Activated CD8-positive, alpha-beta memory T cell treated with anti-CD3 and anti-CD28 coated beads, Interleukin-2, amount 10 ng/mL, durations not matched to agents 7 days and 5 days (primary cell): ENCODE data around the gene FAM216A. TPM values are rescaled to one million over a fixed set of nuclear protein-coding genes. Genes with fewer than 3 reads are reported as not detected.
A peak's percentile ranks its signal among the peaks of the same experiment; 100 is the strongest.
"Not testable (repeated sequence)": the region's sequence is repeated elsewhere in the genome, so short reads cannot be mapped to it uniquely, and the experiment has no call there.

Experiments used
- ATAC-seq: fragments of 150-1000 bp; cut with Tn5 transposase; one replicate; pipeline ENCODE4 v1.10.0; 2021; ENCODE audit warnings: moderate library complexity
- CTCF ChIA-PET: fragments of 350-600 bp; sonication (Branson Sonifier 250); formaldehyde crosslinking; loops from one replicate; lab custom pipeline; 2021; ENCODE audit warnings: antibody characterized with exemption; lab: Charles Lee
- DNase-seq: peaks from one replicate; pipeline ENCODE4 v3.0.0-alpha.2; 2020
- H3K27ac Mint-ChIP-seq: one replicate; pipeline ENCODE4 v1.8.0; 2021; ENCODE audit warnings: mild to moderate bottlenecking, mixed read lengths
- H3K27me3 Mint-ChIP-seq: one replicate; pipeline ENCODE4 v1.8.0; 2021; ENCODE audit warnings: mixed read lengths
- H3K36me3 Mint-ChIP-seq: one replicate; pipeline ENCODE4 v1.8.0; 2021; ENCODE audit warnings: mild to moderate bottlenecking, mixed read lengths
- H3K4me1 Mint-ChIP-seq: one replicate; pipeline ENCODE4 v1.8.0; 2021; ENCODE audit warnings: mixed read lengths
- H3K4me3 Mint-ChIP-seq: one replicate; pipeline ENCODE4 v1.8.0; 2021; ENCODE audit warnings: mild to moderate bottlenecking, moderate library complexity, mixed read lengths
- H3K9me3 Mint-ChIP-seq: one replicate; pipeline ENCODE4 v1.8.0; 2022; ENCODE audit warnings: low read depth, mixed read lengths
- total RNA-seq, 2 experiments: library from RNA; stranded (reverse); gene quantifications; one replicate each; pipeline ENCODE4 v1.2.3, GENCODE V29; 2021

FAM216A gene
- total RNA-seq, 2 experiments from 2014 or later = 23.1 to 24.8 TPM

GRCh38 chr12:110505332-110505731 lies 36.7 kb downstream of the FAM216A start:
- Mint-ChIP-seq H3K27ac (no peak overlapping the region), H3K4me1 (peaks cover 16% of the 10 kb centered on the region), H3K4me3 (no peak overlapping the region), H3K36me3 (peaks cover 11% of the 10 kb centered on the region), H3K27me3 (no peaks in the 10 kb centered on the region), H3K9me3 (no peaks in the 10 kb centered on the region)
- no peak for ATAC-seq
- CTCF ChIA-PET = interaction anchor here (0.5 to 1.5 kb wide), 4 partner anchors 74 to 192 kb away, joined by 3 to 11 read pairs (median 3); no protein-coding TSS in a partner anchor
- no peak for DNase-seq

- Mint-ChIP-seq H3K4me3 (no peak overlapping the region), H3K27me3 (no peaks in the 10 kb centered on the region), H3K36me3 (peaks cover 2% of the 10 kb centered on the region), H3K9me3 (no peaks in the 10 kb centered on the region), H3K4me1 (peaks cover 2% of the 10 kb centered on the region), H3K27ac (no peak overlapping the region)
- CTCF ChIA-PET = interaction anchor here (0.9 to 10.2 kb wide), 4 partner anchors 11 to 93 kb away, joined by 3 to 141 read pairs (median 4); partner anchors contain the start of genes ARPC3 and FAM216A
- ATAC-seq = no peak
- no peak for DNase-seq
Measured at GRCh38 chr12:110508071-110508586, 39.5 kb downstream of the FAM216A start.

- no peaks in the 10 kb centered on the region for H3K27me3 Mint-ChIP-seq
- no peak for DNase-seq
- CTCF ChIA-PET = interaction anchor here (0.7 to 10.2 kb wide), 15 partner anchors 10 to 1965 kb away, joined by 3 to 141 read pairs (median 3); partner anchors contain the start of gene ARPC3
- no peak overlapping the region for H3K4me3 Mint-ChIP-seq
- H3K27ac Mint-ChIP-seq = no peak overlapping the region
- H3K9me3 Mint-ChIP-seq = no peaks in the 10 kb centered on the region
- no peaks in the 10 kb centered on the region for H3K4me1 Mint-ChIP-seq
- no peak for ATAC-seq
- H3K36me3 Mint-ChIP-seq = no peaks in the 10 kb centered on the region
Measured at GRCh38 chr12:110513842-110514241, 45.2 kb downstream of the FAM216A start.

GRCh38 chr12:110514363-110514762 lies 45.7 kb downstream of the FAM216A start:
- Mint-ChIP-seq H3K27me3 (no peaks in the 10 kb centered on the region), H3K9me3 (no peaks in the 10 kb centered on the region), H3K4me3 (no peak overlapping the region), H3K36me3 (no peaks in the 10 kb centered on the region), H3K27ac (no peak overlapping the region), H3K4me1 (no peaks in the 10 kb centered on the region)
- CTCF ChIA-PET = interaction anchor here (1.0 to 10.2 kb wide), 4 partner anchors 11 to 87 kb away, joined by 3 to 141 read pairs (median 4); partner anchors contain the start of gene ARPC3
- no peak for DNase-seq
- no peak for ATAC-seq

GRCh38 chr12:110516995-110517394 lies 48.4 kb downstream of the FAM216A start:
- H3K4me3 Mint-ChIP-seq = no peak overlapping the region
- peaks cover 7% of the 10 kb centered on the region for H3K4me1 Mint-ChIP-seq
- ATAC-seq = no peak
- no peaks in the 10 kb centered on the region for H3K36me3 Mint-ChIP-seq
- DNase-seq = no peak
- no peaks in the 10 kb centered on the region for H3K9me3 Mint-ChIP-seq
- H3K27ac Mint-ChIP-seq = no peak overlapping the region
- CTCF ChIA-PET = interaction anchor here (10.2 kb wide), 1 partner anchor 84 kb away, joined by 141 read pairs; no protein-coding TSS in a partner anchor
- H3K27me3 Mint-ChIP-seq = no peaks in the 10 kb centered on the region

- H3K27me3 Mint-ChIP-seq, H3K27ac Mint-ChIP-seq, H3K4me3 Mint-ChIP-seq, ATAC-seq, H3K9me3 Mint-ChIP-seq, H3K36me3 Mint-ChIP-seq, DNase-seq: not testable (repeated sequence)
- peaks cover 11% of the 10 kb centered on the region for H3K4me1 Mint-ChIP-seq
- CTCF ChIA-PET = interaction anchor here (0.7 to 10.2 kb wide), 3 partner anchors 27 to 83 kb away, joined by 3 to 141 read pairs (median 4); no protein-coding TSS in a partner anchor
Measured at GRCh38 chr12:110518014-110518413, 49.4 kb downstream of the FAM216A start.

- H3K27ac Mint-ChIP-seq, H3K4me3 Mint-ChIP-seq, H3K9me3 Mint-ChIP-seq, DNase-seq, H3K36me3 Mint-ChIP-seq, H3K27me3 Mint-ChIP-seq: not testable (repeated sequence)
- H3K4me1 Mint-ChIP-seq = peaks cover 11% of the 10 kb centered on the region
- CTCF ChIA-PET = interaction anchor here (0.7 to 2.0 kb wide), 3 partner anchors 9 to 79 kb away, joined by 4 to 5 read pairs (median 4); partner anchors contain the start of gene FAM216A
- ATAC-seq = peak; percentile 57
Measured at GRCh38 chr12:110520876-110521712, 52.4 kb downstream of the FAM216A start.

GRCh38 chr12:110528277-110528839 lies 59.7 kb downstream of the FAM216A start:
- peaks cover 24% of the 10 kb centered on the region for H3K36me3 Mint-ChIP-seq
- H3K4me1 Mint-ChIP-seq = peaks cover 15% of the 10 kb centered on the region
- no peak overlapping the region for H3K27ac Mint-ChIP-seq
- no peaks in the 10 kb centered on the region for H3K9me3 Mint-ChIP-seq
- ATAC-seq (no peak), DNase-seq (no peak)
- CTCF ChIA-PET = interaction anchor here (0.7 to 1.9 kb wide), 3 partner anchors 14 to 72 kb away, joined by 4 to 6 read pairs (median 4); partner anchors contain the start of gene RAD9B
- H3K27me3 Mint-ChIP-seq = no peaks in the 10 kb centered on the region
- no peak overlapping the region for H3K4me3 Mint-ChIP-seq

GRCh38 chr12:110530511-110530910 lies 61.9 kb downstream of the FAM216A start:
- ATAC-seq = no peak
- Mint-ChIP-seq H3K9me3 (no peaks in the 10 kb centered on the region), H3K27me3 (no peaks in the 10 kb centered on the region), H3K4me1 (peaks cover 19% of the 10 kb centered on the region), H3K4me3 (no peak overlapping the region), H3K27ac (no peak overlapping the region), H3K36me3 (peaks cover 28% of the 10 kb centered on the region)
- CTCF ChIA-PET = interaction anchor here (1.1 kb wide), 1 partner anchor 17 kb away, joined by 4 read pairs; no protein-coding TSS in a partner anchor
- DNase-seq = no peak

GRCh38 chr12:110531741-110532333 lies 63.2 kb downstream of the FAM216A start:
- Mint-ChIP-seq H3K4me3 (no peak overlapping the region), H3K9me3 (no peaks in the 10 kb centered on the region), H3K4me1 (peaks cover 19% of the 10 kb centered on the region), H3K27ac (peak overlapping the region; percentile 35), H3K27me3 (no peaks in the 10 kb centered on the region), H3K36me3 (peaks cover 39% of the 10 kb centered on the region)
- ATAC-seq (peak; percentile 47), DNase-seq (no peak)
- CTCF ChIA-PET = interaction anchor here (0.9 to 1.7 kb wide), 6 partner anchors 9 to 69 kb away, joined by 3 to 5 read pairs (median 4); no protein-coding TSS in a partner anchor

GRCh38 chr12:110532644-110533043 lies 64.0 kb downstream of the FAM216A start:
- Mint-ChIP-seq H3K27me3 (no peaks in the 10 kb centered on the region), H3K9me3 (no peaks in the 10 kb centered on the region), H3K36me3 (peaks cover 44% of the 10 kb centered on the region), H3K4me3 (no peak overlapping the region), H3K4me1 (peaks cover 19% of the 10 kb centered on the region), H3K27ac (no peak overlapping the region)
- CTCF ChIA-PET = interaction anchor here (0.7 to 1.7 kb wide), 7 partner anchors 10 to 70 kb away, joined by 3 to 5 read pairs (median 3); partner anchors contain the start of genes FAM216A and GPN3
- DNase-seq = no peak
- no peak for ATAC-seq

GRCh38 chr12:110533607-110534006 lies 65.0 kb downstream of the FAM216A start:
- Mint-ChIP-seq H3K36me3 (peaks cover 50% of the 10 kb centered on the region), H3K9me3 (no peaks in the 10 kb centered on the region), H3K4me3 (no peak overlapping the region), H3K4me1 (peaks cover 22% of the 10 kb centered on the region), H3K27me3 (no peaks in the 10 kb centered on the region), H3K27ac (no peak overlapping the region)
- CTCF ChIA-PET = interaction anchor here (0.6 to 1.7 kb wide), 5 partner anchors 18 to 68 kb away, joined by 3 to 7 read pairs (median 4); partner anchors contain the start of genes FAM216A and GPN3
- DNase-seq (no peak), ATAC-seq (no peak)
